Breast epithelium (tissue), 4 donors: ENCODE results near the gene SUPT20H. TPM values are rescaled to one million over a fixed set of nuclear protein-coding genes. Genes with fewer than 3 reads are reported as not detected.
A peak's percentile ranks its signal among the peaks of the same experiment; 100 is the strongest.

Experiments used
- DNase-seq, 2 donors: peaks; one replicate each; pipeline ENCODE4 v3.0.0-alpha.2; 2019; ENCODE audit warnings: low spot score in 2 of 2
- H3K27ac ChIP-seq, 2 donors: fragments of 200-600 bp; sonication (generic) in 1 of 2; one replicate each; pipeline ENCODE4 v1.5.1; 2016 to 2019; ENCODE audit warnings: mild to moderate bottlenecking in 1 of 2
- H3K27me3 ChIP-seq, 2 donors: fragments of 200-600 bp; sonication (generic) in 1 of 2; one replicate each; pipeline versions ENCODE4 v1.5.1 to v1.6.0; 2017 to 2019; ENCODE audit warnings: control low read depth in 1 of 2, mild to moderate bottlenecking in 1 of 2
- H3K36me3 ChIP-seq: fragments of 200-600 bp; one replicate; pipeline ENCODE4 v1.5.1; 2019
- H3K4me1 ChIP-seq, 2 donors: fragments of 200-600 bp; sonication (generic); one replicate each; pipeline ENCODE4 v1.5.1; 2016 to 2019; ENCODE audit warnings: control low read depth in 1 of 2
- H3K4me3 ChIP-seq, 3 donors: fragments of 200-600 bp; sonication (generic); 1 replicate in 2 of 3; 2 replicates in 1 of 3; pipeline ENCODE4 v1.5.1; 2016 to 2019; ENCODE audit warnings: mild to moderate bottlenecking in 3 of 3, moderate library complexity in 2 of 3
- H3K9me3 ChIP-seq, 2 donors: fragments of 200-600 bp; sonication (generic) in 1 of 2; one replicate each; pipeline ENCODE4 v1.5.1; 2016 to 2019; ENCODE audit warnings: control low read depth in 1 of 2
- CTCF ChIP-seq, 3 donors: fragments of 450-650 bp; IDR thresholded peaks; one replicate each; pipeline ENCODE4 v1.5.1; 2016 to 2017; ENCODE audit warnings: antibody characterized with exemption in 3 of 3, mild to moderate bottlenecking in 3 of 3, moderate library complexity in 3 of 3
- POLR2A ChIP-seq: fragments of 450-650 bp; IDR thresholded peaks from one replicate; pipeline ENCODE4 v1.6.1; 2016; ENCODE audit warnings: antibody characterized with exemption, mild to moderate bottlenecking, moderate library complexity
- POLR2AphosphoS5 ChIP-seq, 3 donors: sonication (generic); formaldehyde crosslinking; IDR thresholded peaks; one replicate each; pipeline ENCODE4 v1.6.1; 2017; ENCODE audit warnings: antibody characterized with exemption in 3 of 3
- intact Hi-C: fragments of 100-400 bp; cut with DNase I; formaldehyde crosslinking; loops from one replicate; pipeline ENCODE4 v1.15.1; 2023; ENCODE audit warnings: low total_unique reads
- total RNA-seq, 3 donors: library from RNA; depleted of rRNA; stranded (reverse); fragments of >200 nt; gene quantifications; one replicate each; pipeline ENCODE4 v1.1.0, GENCODE V29; 2016

The SUPT20H gene
- total RNA-seq, 3 donors from 2014 or later = 33.4 to 94.8 (median 55.7) TPM

- DNase-seq = no peak
- H3K36me3 ChIP-seq = no peaks in the 10 kb centered on the region
- intact Hi-C loops = no loop called here
- no peak overlapping the region for H3K27ac ChIP-seq
- no peaks in the 10 kb centered on the region for H3K27me3 ChIP-seq
- H3K4me1 ChIP-seq = no peaks in the 10 kb centered on the region
- no peaks in the 10 kb centered on the region for H3K9me3 ChIP-seq
- peak in 1 of 3 donors; percentile 32 for TF ChIP-seq CTCF (IDR thresholded peaks at IDR 0.05)
- TF ChIP-seq POLR2A = no peak
- H3K4me3 ChIP-seq = no peak overlapping the region
Observed at GRCh38 chr13:36981156-36981743, 78.2 kb downstream of the SUPT20H start.

GRCh38 chr13:36979361-36980050 lies 80.0 kb downstream of the SUPT20H start:
- intact Hi-C loops = no loop called here
- TF ChIP-seq POLR2AphosphoS5 (IDR thresholded peaks at IDR 0.05) = no peak
- no peak for TF ChIP-seq POLR2A
- no peak for TF ChIP-seq CTCF (IDR thresholded peaks at IDR 0.05)

GRCh38 chr13:36975172-36975571 lies 84.3 kb downstream of the SUPT20H start:
- Histone ChIP-seq H3K36me3 (peaks cover 6% of the 10 kb centered on the region), H3K27ac (no peak overlapping the region), H3K9me3 (peaks cover 0 to 6% of the 10 kb centered on the region in 2 donors), H3K27me3 (no peaks in the 10 kb centered on the region), H3K4me1 (no peaks in the 10 kb centered on the region), H3K4me3 (no peak overlapping the region)
- DNase-seq = no peak
- TF ChIP-seq CTCF (IDR thresholded peaks at IDR 0.05) (no peak), POLR2A (no peak), POLR2AphosphoS5 (IDR thresholded peaks at IDR 0.05) (no peak)
- intact Hi-C loops = no loop called here

More at GRCh38 chr13:36979361-36980050, 80.0 kb downstream of the SUPT20H start:
- Histone ChIP-seq H3K36me3 (no peaks in the 10 kb centered on the region), H3K9me3 (peaks cover 0 to 6% of the 10 kb centered on the region in 2 donors), H3K27ac (no peak overlapping the region), H3K4me3 (no peak overlapping the region), H3K4me1 (no peaks in the 10 kb centered on the region), H3K27me3 (no peaks in the 10 kb centered on the region)
- DNase-seq = no peak

- H3K27me3 ChIP-seq = no peaks in the 10 kb centered on the region
- H3K9me3 ChIP-seq = peaks cover 0 to 6% of the 10 kb centered on the region in 2 donors
- H3K27ac ChIP-seq = no peak overlapping the region
- H3K36me3 ChIP-seq = peaks cover 6% of the 10 kb centered on the region
- H3K4me3 ChIP-seq = no peak overlapping the region
- intact Hi-C loops = no loop called here
- no peak for DNase-seq
- no peaks in the 10 kb centered on the region for H3K4me1 ChIP-seq
- no peak for TF ChIP-seq POLR2AphosphoS5 (IDR thresholded peaks at IDR 0.05)
- TF ChIP-seq CTCF (IDR thresholded peaks at IDR 0.05) = no peak
- TF ChIP-seq POLR2A = no peak
Observed at GRCh38 chr13:36973621-36974295, 85.7 kb downstream of the SUPT20H start.

- TF ChIP-seq POLR2A (no peak), POLR2AphosphoS5 (IDR thresholded peaks at IDR 0.05) (no peak), CTCF (IDR thresholded peaks at IDR 0.05) (no peak)
- H3K27me3 ChIP-seq = no peaks in the 10 kb centered on the region
- peaks cover 0 to 6% of the 10 kb centered on the region in 2 donors for H3K9me3 ChIP-seq
- intact Hi-C loops = no loop called here
- peaks cover 6% of the 10 kb centered on the region for H3K36me3 ChIP-seq
- H3K4me1 ChIP-seq = no peaks in the 10 kb centered on the region
- no peak overlapping the region for H3K4me3 ChIP-seq
- H3K27ac ChIP-seq = no peak overlapping the region
- no peak for DNase-seq
Observed at GRCh38 chr13:36973009-36973408, 86.5 kb downstream of the SUPT20H start.
